GM12878 (cell line): ENCODE data around the gene ATN1. TPM values are rescaled to one million over a fixed set of nuclear protein-coding genes. Genes with fewer than 3 reads are reported as not detected.

Experiments
- ATAC-seq: fragments of 200-7000 bp; cut with Tn5 transposase; 3 replicates; pipeline ENCODE4 v1.9.1; 2020; ENCODE audit warnings: mild to moderate bottlenecking, moderate library complexity
- BruUV-seq: library from RNA; stranded (reverse); fragments of 400-500 nt; replicated peaks from 2 replicates; lab custom pipeline; 2021; lab: Mats Ljungman, UMichigan
- CTCF ChIA-PET: fragments of 300-600 bp; sonication (Branson Sonifier 250); formaldehyde crosslinking; extraction: SDS; loops from one replicate; lab custom pipeline; 2021; ENCODE audit warnings: inconsistent platforms; lab: Yijun Ruan, JAX
- POLR2A ChIA-PET: fragments of 350-600 bp; formaldehyde crosslinking; extraction: SDS; loops from one replicate; lab custom pipeline; 2021; ENCODE audit warnings: inconsistent platforms; lab: Charles Lee
- RAD21 ChIA-PET: fragments of 300-600 bp; sonication (Branson Sonifier 250); formaldehyde crosslinking; loops from one replicate; lab custom pipeline; 2023; ENCODE audit warnings: antibody characterized with exemption; ENCODE audit not compliant: unreplicated experiment; lab: Charles Lee
- SMC1A ChIA-PET: fragments of 300-600 bp; sonication (Branson Sonifier 250); formaldehyde crosslinking; loops from one replicate; lab custom pipeline; 2023; ENCODE audit not compliant: unreplicated experiment, uncharacterized antibody; lab: Charles Lee
- DNase-seq: peaks from one replicate; pipeline ENCODE4 v3.0.0-alpha.2; 2011; ENCODE audit warnings: low read depth, low spot score
- FAIRE-seq: peaks from 3 replicates; lab custom pipeline; 2011; peaks lifted over from hg19 to GRCh38; lab: Jason Lieb, UNC
- H2AFZ ChIP-seq: 2 replicates; pipeline ENCODE4 v1.6.0; 2011; ENCODE audit warnings: low read depth, low read length, control low read depth; ENCODE audit not compliant: control insufficient read depth
- H3K27ac ChIP-seq: 2 replicates; pipeline ENCODE4 v1.5.1; 2011; ENCODE audit warnings: control low read depth; ENCODE audit not compliant: control insufficient read depth, insufficient read depth
- H3K27me3 ChIP-seq, 2 experiments: replicated peaks in 1 of 2; 2 replicates each; pipeline versions ENCODE4 v1.6.0 to v1.6.1; 2011; ENCODE audit warnings: low read length in 1 of 2; ENCODE audit not compliant: control insufficient read depth in 2 of 2, insufficient read depth in 2 of 2
- H3K36me3 ChIP-seq, 2 experiments: 2 replicates each; pipeline ENCODE4 v1.5.1; 2011; ENCODE audit warnings: low read length in 1 of 2; ENCODE audit not compliant: control insufficient read depth in 2 of 2, insufficient read depth in 2 of 2
- H3K4me1 ChIP-seq: 2 replicates; pipeline ENCODE4 v1.6.1; 2011; ENCODE audit warnings: mild to moderate bottlenecking, low read length, moderate library complexity, mixed read lengths; ENCODE audit not compliant: control insufficient read depth, insufficient read depth
- H3K4me2 ChIP-seq: 2 replicates; pipeline ENCODE4 v1.6.0; 2011; ENCODE audit warnings: control low read depth; ENCODE audit not compliant: control insufficient read depth, insufficient read depth
- H3K4me3 ChIP-seq: fragments of 200-600 bp; sonication (generic); 2 replicates; pipeline ENCODE4 v1.5.1; 2016
- H3K79me2 ChIP-seq: 2 replicates; pipeline ENCODE4 v1.6.0; 2011; ENCODE audit warnings: low read length; ENCODE audit not compliant: control insufficient read depth, insufficient read depth
- H3K9ac ChIP-seq: 2 replicates; pipeline ENCODE4 v1.8.0; 2011; ENCODE audit warnings: low read length, control low read depth, mixed read lengths; ENCODE audit not compliant: control insufficient read depth, insufficient read depth
- H3K9me3 ChIP-seq: replicated peaks from 3 replicates; pipeline ENCODE4 v1.5.1; 2011; ENCODE audit warnings: mild to moderate bottlenecking, low read length; ENCODE audit not compliant: control insufficient read depth, insufficient read depth
- H4K20me1 ChIP-seq: 2 replicates; pipeline ENCODE4 v1.6.0; 2011; ENCODE audit not compliant: control insufficient read depth, insufficient read depth
- ATF3 ChIP-seq: IDR thresholded peaks from 2 replicates; pipeline ENCODE4 v1.6.1; 2011; ENCODE audit warnings: low read depth, mild to moderate bottlenecking, low read length, moderate library complexity, borderline replicate concordance; ENCODE audit errors: extremely low read depth
- BCL3 ChIP-seq: IDR thresholded peaks from 2 replicates; pipeline ENCODE4 v1.6.1; 2011; ENCODE audit warnings: borderline replicate concordance, low read depth, mild to moderate bottlenecking, moderate library complexity, low read length; ENCODE audit not compliant: insufficient read depth, poor library complexity, severe bottlenecking
- BCLAF1 ChIP-seq: fragments of 450-650 bp; IDR thresholded peaks from 2 replicates; pipeline ENCODE4 v1.6.1; 2017; ENCODE audit warnings: antibody characterized with exemption, mild to moderate bottlenecking, moderate library complexity
- CBX3 ChIP-seq: fragments of 200-600 bp; sonication (generic); IDR thresholded peaks from 2 replicates; pipeline ENCODE4 v1.6.1; 2016; ENCODE audit warnings: low read depth, borderline replicate concordance
- E4F1 ChIP-seq: fragments of 450-650 bp; IDR thresholded peaks from 2 replicates; pipeline ENCODE4 v1.6.1; 2018; ENCODE audit warnings: borderline replicate concordance, mild to moderate bottlenecking; ENCODE audit not compliant: partially characterized antibody
- KDM1A ChIP-seq: fragments of 200-600 bp; sonication (generic); IDR thresholded peaks from 2 replicates; pipeline ENCODE4 v1.6.1; 2016; ENCODE audit warnings: borderline replicate concordance
- MYC ChIP-seq: IDR thresholded peaks from 2 replicates; pipeline ENCODE4 v1.6.1; 2011; ENCODE audit warnings: mild to moderate bottlenecking, low read length, moderate library complexity, inconsistent platforms; ENCODE audit not compliant: insufficient read depth, insufficient replicate concordance, insufficient read length, severe bottlenecking
- POU2F2 ChIP-seq: IDR thresholded peaks from 3 replicates; pipeline ENCODE4 v1.6.1; 2011; ENCODE audit warnings: low read depth, mild to moderate bottlenecking, low read length, borderline replicate concordance
- RB1 ChIP-seq: fragments of 450-650 bp; formaldehyde crosslinking; IDR thresholded peaks from 2 replicates; pipeline ENCODE4 v1.6.1; 2017; ENCODE audit warnings: mild to moderate bottlenecking, borderline replicate concordance
- RBBP5 ChIP-seq: fragments of 200-600 bp; sonication (generic); conservative IDR thresholded peaks from 2 replicates; pipeline ENCODE4 v1.6.1; 2016
- SUZ12 ChIP-seq: fragments of 200-600 bp; sonication (generic); IDR thresholded peaks from one replicate; pipeline ENCODE4 v1.6.1; 2018; ENCODE audit warnings: antibody characterized with exemption, mild to moderate bottlenecking; ENCODE audit not compliant: unreplicated experiment
- TCF3 ChIP-seq: IDR thresholded peaks from 2 replicates; pipeline ENCODE4 v1.6.1; 2012; ENCODE audit warnings: low read depth, mild to moderate bottlenecking, low read length, borderline replicate concordance; ENCODE audit not compliant: insufficient read depth
- ZNF384 ChIP-seq: IDR thresholded peaks from 2 replicates; pipeline ENCODE4 v1.6.1; 2012; ENCODE audit warnings: low read depth, mild to moderate bottlenecking, low read length, improper control_type of control experiment, borderline replicate concordance
- ZZZ3 ChIP-seq: IDR thresholded peaks from 2 replicates; pipeline ENCODE4 v1.6.1; 2011; ENCODE audit warnings: low read depth; ENCODE audit not compliant: control insufficient read depth, insufficient read length
- WGBS: methylation state at CpG from one replicate; pipeline ENCODE4 v1.1.6; 2016; ENCODE audit warnings: low lambda C conversion rate; ENCODE audit not compliant: insufficient replicate concordance, insufficient coverage; ENCODE audit errors: missing lambda C conversion rate; 5-methylcytosine and 5-hydroxymethylcytosine counted together
- in situ Hi-C: fragments of 300-500 bp; cut with MboI; formaldehyde crosslinking; loops from 9 replicates; pipeline ENCODE4 v1.14.3; 2018; ENCODE audit warnings: mixed read lengths
- intact Hi-C: fragments of 100-400 bp; cut with micrococcal nuclease; formaldehyde crosslinking; loops from one replicate; pipeline ENCODE4 v1.14.2; 2022; ENCODE audit not compliant: unreplicated experiment
- polyA plus RNA-seq, 11 experiments: library from polyadenylated mRNA; depleted of rRNA in 4 of 11; unstranded in 6 of 11; stranded (reverse) in 5 of 11; fragments of >200 nt; fragmentation: Nextera tagmentation in 4 of 11; fragmentation: Illumina TruSeq in 1 of 11; extraction: Ambion mirVana in 4 of 11; extraction: Trizol in 1 of 11; gene quantifications; 1 replicate in 1 of 11; 2 replicates in 10 of 11; pipeline versions ENCODE4 v1.2.1 to v1.2.3, GENCODE V29; 2011 to 2016; ENCODE audit warnings: inconsistent platforms in 2 of 11, missing spikeins in 2 of 11, low read depth in 1 of 11
- total RNA-seq, 4 experiments: library from RNA; depleted of rRNA in 3 of 4; stranded (reverse); fragments of >200 nt in 3 of 4; fragmentation: Illumina TruSeq in 1 of 4; extraction: Trizol in 1 of 4; gene quantifications; 2 replicates each; pipeline versions ENCODE4 v1.2.1 to v1.2.3, GENCODE V29; 2013 to 2021

The ATN1 gene
- total and polyA plus RNA-seq, 10 of the 15 experiments (the other 5 are each of a cell fraction or from before 2014, with no cell fraction given): 0.08 to 44.5 (median 5.0) TPM

GRCh38 chr12:6902448-6902847 lies 25.3 kb upstream of the ATN1 start:
- ChIA-PET RAD21 (interaction anchor here (0.8 to 1.5 kb wide), 2 partner anchors 27 to 33 kb away, joined by 3 to 4 read pairs; no protein-coding TSS in a partner anchor), CTCF (interaction anchor here (0.8 to 2.6 kb wide), 5 partner anchors 9 to 33 kb away, joined by 3 to 15 read pairs (median 4); partner anchors contain the start of gene SPSB2), POLR2A (interaction anchor here (0.9 to 1.3 kb wide), 3 partner anchors 9 to 30 kb away, joined by 3 to 4 read pairs (median 3); partner anchors contain the start of gene SPSB2), SMC1A (interaction anchor here (0.8 kb wide), 1 partner anchor 9 kb away, joined by 3 read pairs; no protein-coding TSS in a partner anchor)
- Histone ChIP-seq H4K20me1 (no peaks in the 10 kb centered on the region), H3K27ac (no peak overlapping the region), H3K9me3 (no peaks in the 10 kb centered on the region), H3K4me3 (no peak overlapping the region), H3K27me3 (no peaks in the 10 kb centered on the region), H3K9ac (no peak overlapping the region), H3K4me1 (peaks cover 7% of the 10 kb centered on the region; the same call in 1 of the 2 replicates), H2AFZ (no peak overlapping the region), H3K79me2 (no peaks in the 10 kb centered on the region), H3K36me3 (no peaks in the 10 kb centered on the region), H3K4me2 (no peak overlapping the region)
- DNase-seq (no peak), FAIRE-seq (no peak), ATAC-seq (no peak)
- intact Hi-C loops (no loop called here), in situ Hi-C loops (no loop called here)
- WGBS: 83% methylated on average over 4 of the region's 4 CpGs
- no TSS peak for BruUV-seq
- TF ChIP-seq ZZZ3: no peak
- no peak for TF ChIP-seq ATF3
- TF ChIP-seq RB1: no peak
- no peak for TF ChIP-seq CBX3
- TF ChIP-seq TCF3: no peak
- no peak for TF ChIP-seq MYC
- TF ChIP-seq KDM1A: no peak
- no peak for TF ChIP-seq E4F1
- no peak for TF ChIP-seq BCL3
- TF ChIP-seq BCLAF1: no peak
- no peak for TF ChIP-seq ZNF384
- TF ChIP-seq RBBP5: no peak
- no peak for TF ChIP-seq POU2F2
- no peak for TF ChIP-seq SUZ12
